Upper lobe of left lung (tissue), 4 donors: ENCODE results near the gene EFNA3.

Experiments used
- POLR2A ChIP-seq, 4 donors: fragments of 450-650 bp; IDR thresholded peaks; one replicate each; pipeline ENCODE4 v1.5.1; 2016 to 2017; ENCODE audit warnings: antibody characterized with exemption in 4 of 4, mild to moderate bottlenecking in 2 of 4
- POLR2AphosphoS5 ChIP-seq, 2 donors: sonication (generic); formaldehyde crosslinking; IDR thresholded peaks; one replicate each; pipeline ENCODE4 v1.5.1; 2017; ENCODE audit warnings: antibody characterized with exemption in 2 of 2
- TF ChIP-seq, protein P1 (sequence below), 6 experiments: fragments of 450-650 bp in 4 of 6; fragments of 200-600 bp in 2 of 6; sonication (generic) in 2 of 6; IDR thresholded peaks; one replicate each; pipeline ENCODE4 v1.5.1; 2016 to 2019; ENCODE audit warnings: antibody characterized with exemption in 6 of 6

DNA sequence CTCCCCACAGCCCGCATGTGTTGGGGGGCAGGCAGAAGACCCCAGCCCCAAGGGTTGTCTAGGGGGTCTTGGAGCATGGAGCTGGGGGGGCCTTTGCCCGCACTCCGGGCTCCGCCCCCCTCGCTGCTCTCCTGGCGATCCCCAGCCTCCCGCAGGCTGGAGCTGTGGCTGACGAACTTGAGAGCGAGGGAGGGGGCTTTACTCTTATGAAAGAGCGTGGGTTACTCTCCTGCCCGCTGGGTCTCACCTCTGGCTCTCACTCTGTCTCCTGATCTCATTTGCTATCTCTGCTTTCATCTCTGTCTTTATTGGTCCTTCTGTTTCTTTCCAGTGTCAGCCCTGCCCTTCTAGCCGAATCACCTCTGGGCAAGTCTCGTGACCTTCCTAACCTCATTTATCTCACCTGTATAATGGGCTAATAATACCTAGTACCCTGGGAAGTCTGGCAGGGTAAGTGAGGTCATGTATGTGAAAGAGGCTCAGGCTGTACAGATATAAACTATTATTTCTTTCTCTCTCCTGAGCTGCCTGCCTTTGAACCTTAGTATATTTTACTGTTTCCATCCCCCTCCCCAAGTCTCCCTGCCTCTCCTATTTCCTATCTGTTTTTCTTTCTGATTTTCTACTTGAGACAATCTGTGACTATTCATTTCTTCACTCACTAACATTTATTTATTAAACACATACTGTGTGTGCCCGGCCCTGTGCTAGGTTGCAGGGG lies 14.4 kb upstream of the EFNA3 start:
- no peak for TF ChIP-seq POLR2AphosphoS5 (IDR thresholded peaks at IDR 0.05)
- TF ChIP-seq, protein P1, sequence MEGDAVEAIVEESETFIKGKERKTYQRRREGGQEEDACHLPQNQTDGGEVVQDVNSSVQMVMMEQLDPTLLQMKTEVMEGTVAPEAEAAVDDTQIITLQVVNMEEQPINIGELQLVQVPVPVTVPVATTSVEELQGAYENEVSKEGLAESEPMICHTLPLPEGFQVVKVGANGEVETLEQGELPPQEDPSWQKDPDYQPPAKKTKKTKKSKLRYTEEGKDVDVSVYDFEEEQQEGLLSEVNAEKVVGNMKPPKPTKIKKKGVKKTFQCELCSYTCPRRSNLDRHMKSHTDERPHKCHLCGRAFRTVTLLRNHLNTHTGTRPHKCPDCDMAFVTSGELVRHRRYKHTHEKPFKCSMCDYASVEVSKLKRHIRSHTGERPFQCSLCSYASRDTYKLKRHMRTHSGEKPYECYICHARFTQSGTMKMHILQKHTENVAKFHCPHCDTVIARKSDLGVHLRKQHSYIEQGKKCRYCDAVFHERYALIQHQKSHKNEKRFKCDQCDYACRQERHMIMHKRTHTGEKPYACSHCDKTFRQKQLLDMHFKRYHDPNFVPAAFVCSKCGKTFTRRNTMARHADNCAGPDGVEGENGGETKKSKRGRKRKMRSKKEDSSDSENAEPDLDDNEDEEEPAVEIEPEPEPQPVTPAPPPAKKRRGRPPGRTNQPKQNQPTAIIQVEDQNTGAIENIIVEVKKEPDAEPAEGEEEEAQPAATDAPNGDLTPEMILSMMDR (IDR thresholded peaks at IDR 0.05), result no peak
- TF ChIP-seq POLR2A (IDR thresholded peaks at IDR 0.05), result no peak
